ENCODE measurements around the gene SNX19. TPM values are rescaled to one million over a fixed set of nuclear protein-coding genes. Genes with fewer than 3 reads are reported as not detected.
A peak's percentile ranks its signal among the peaks of the same experiment; 100 is the strongest.
"Not testable (repeated sequence)": the region's sequence is repeated elsewhere in the genome, so short reads cannot be mapped to it uniquely, and the experiment has no call there.

The SNX19 gene
- total and polyA plus RNA-seq, 4 donors = 17.5 to 71.9 (median 40.5) TPM

DNA sequence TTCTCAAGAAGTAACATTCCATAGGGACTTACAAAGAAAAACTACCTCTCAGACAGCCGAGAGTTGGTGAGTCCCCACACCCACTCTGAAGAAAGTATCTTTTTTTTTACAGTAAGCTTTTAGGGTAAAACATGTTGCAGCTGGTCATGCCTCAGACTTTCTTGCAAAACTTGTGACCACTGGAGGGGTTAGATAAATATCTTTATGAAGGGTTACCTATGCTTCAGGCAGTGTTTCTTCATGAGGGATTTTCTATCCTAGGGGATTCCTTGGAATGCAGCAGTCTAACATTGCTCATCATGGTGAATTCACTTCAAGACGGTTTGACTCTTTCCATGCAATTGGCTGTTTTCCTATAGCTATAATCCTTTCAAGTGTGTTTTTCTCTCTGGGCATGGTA lies 20.8 kb upstream of the SNX19 start:
- Histone ChIP-seq H3K27me3 (ENCODE audit: control insufficient read depth in 1 of 2, insufficient read depth in 2 of 2, low read length in 1 of 2) (no peaks in the 10 kb centered on the region), H3K4me1 (ENCODE audit: control insufficient read depth in 1 of 2, insufficient read depth in 2 of 2, low read length in 2 of 2) (no peaks in the 10 kb centered on the region), H3K36me3 (ENCODE audit: control insufficient read depth in 1 of 2, insufficient read depth in 2 of 2, low read length in 1 of 2) (no peaks in the 10 kb centered on the region), H3K27ac (ENCODE audit: low read depth in 1 of 2, low read length in 2 of 2) (no peak overlapping the region), H3K4me3 (ENCODE audit: low read length in 2 of 2) (no peak overlapping the region), H3K9me3 (ENCODE audit: control insufficient read depth, low read length) (no peaks in the 10 kb centered on the region)
- DNase-seq (no peak), ATAC-seq (ENCODE audit: low FRiP score) (no peak)
- WGBS, 2 donors = 43 to 51% methylated on average over 2 of the region's 2 CpGs
- intact Hi-C loops (cut with DNase I) = no loop called here

- no peak for ATAC-seq (ENCODE audit: low FRiP score)
- 95% methylated on average over 5 of the region's 5 CpGs for WGBS, 2 donors
- intact Hi-C loops (cut with DNase I) = no loop called here
Measured at GRCh38 chr11:130932086-130932712, 15.9 kb upstream of the SNX19 start.

GRCh38 chr11:130924750-130925149 lies 8.5 kb upstream of the SNX19 start:
- Histone ChIP-seq H3K27me3 (ENCODE audit: control insufficient read depth in 1 of 2, insufficient read depth in 2 of 2, low read length in 1 of 2) (no peaks in the 10 kb centered on the region), H3K27ac (ENCODE audit: low read depth in 1 of 2, low read length in 2 of 2) (no peak overlapping the region), H3K4me3 (ENCODE audit: low read length in 2 of 2) (no peak overlapping the region), H3K36me3 (ENCODE audit: control insufficient read depth in 1 of 2, insufficient read depth in 2 of 2, low read length in 1 of 2) (no peaks in the 10 kb centered on the region), H3K9me3 (ENCODE audit: control insufficient read depth, low read length) (peaks cover 1% of the 10 kb centered on the region), H3K4me1 (ENCODE audit: control insufficient read depth in 1 of 2, insufficient read depth in 2 of 2, low read length in 2 of 2) (no peaks in the 10 kb centered on the region)
- ATAC-seq (ENCODE audit: low FRiP score) = no peak
- 60 to 61% methylated on average over 3 of the region's 3 CpGs for WGBS, 2 donors
- DNase-seq = no peak
- intact Hi-C loops (cut with DNase I) = loop anchor here in 1 of 2 donors (5.0 kb wide), 2 partner anchors 53 to 753 kb away; no protein-coding TSS in a partner anchor

More at GRCh38 chr11:130932086-130932712, 15.9 kb upstream of the SNX19 start:
- no peak for DNase-seq
- Histone ChIP-seq H3K36me3 (ENCODE audit: control insufficient read depth in 1 of 2, insufficient read depth in 2 of 2, low read length in 1 of 2) (no peaks in the 10 kb centered on the region), H3K4me3 (ENCODE audit: low read length in 2 of 2) (no peak overlapping the region), H3K9me3 (ENCODE audit: control insufficient read depth, low read length) (peaks cover 1% of the 10 kb centered on the region), H3K27me3 (ENCODE audit: control insufficient read depth in 1 of 2, insufficient read depth in 2 of 2, low read length in 1 of 2) (no peaks in the 10 kb centered on the region), H3K4me1 (ENCODE audit: control insufficient read depth in 1 of 2, insufficient read depth in 2 of 2, low read length in 2 of 2) (no peaks in the 10 kb centered on the region), H3K27ac (ENCODE audit: low read depth in 1 of 2, low read length in 2 of 2) (no peak overlapping the region)

GRCh38 chr11:130920612-130921011 lies 4.3 kb upstream of the SNX19 start:
- not testable (repeated sequence) for H3K4me1 ChIP-seq (ENCODE audit: control insufficient read depth in 1 of 2, insufficient read depth in 2 of 2, low read length in 2 of 2); H3K9me3 ChIP-seq (ENCODE audit: control insufficient read depth, low read length); H3K36me3 ChIP-seq (ENCODE audit: control insufficient read depth in 1 of 2, insufficient read depth in 2 of 2, low read length in 1 of 2); H3K27me3 ChIP-seq (ENCODE audit: control insufficient read depth in 1 of 2, insufficient read depth in 2 of 2, low read length in 1 of 2); H3K27ac ChIP-seq (ENCODE audit: low read depth in 1 of 2, low read length in 2 of 2); ATAC-seq (ENCODE audit: low FRiP score); H3K4me3 ChIP-seq (ENCODE audit: low read length in 2 of 2); DNase-seq
- intact Hi-C loops (cut with DNase I) = loop anchor here in 1 of 2 donors (5.0 kb wide), 2 partner anchors 57 to 757 kb away; no protein-coding TSS in a partner anchor
- 77 to 81% methylated on average over 5 of the region's 5 CpGs for WGBS, 2 donors

DNA sequence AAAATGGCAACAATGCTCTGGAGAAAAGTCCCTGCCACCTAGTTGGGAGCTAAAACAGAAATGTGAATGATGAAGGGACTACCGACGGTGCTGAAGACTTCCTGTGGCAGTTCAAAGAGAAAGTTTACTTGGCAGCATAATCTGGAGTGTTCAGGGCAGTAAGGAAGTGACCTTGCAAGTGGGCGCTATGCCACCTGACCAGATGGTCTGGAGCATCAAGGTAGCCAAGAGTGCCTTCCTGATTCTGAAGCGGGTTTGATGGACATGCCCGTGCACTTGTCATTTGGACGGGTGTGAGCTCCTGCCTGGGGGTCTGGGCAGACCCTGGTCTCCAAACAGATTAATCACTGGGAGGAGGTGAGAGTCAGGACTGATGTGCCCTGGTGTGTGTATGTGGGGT lies 1.8 kb upstream of the SNX19 start:
- ATAC-seq (ENCODE audit: low FRiP score) (no peak), DNase-seq (no peak)
- 86 to 87% methylated on average over 6 of the region's 6 CpGs for WGBS, 2 donors
- H3K9me3 ChIP-seq (ENCODE audit: control insufficient read depth, low read length) = no peaks in the 10 kb centered on the region
- intact Hi-C loops (cut with DNase I) = loop anchor here in 1 of 2 donors (5.0 kb wide), 1 partner anchor 491 kb away; the partner anchor contains the start of gene ADAMTS8
- no peaks in the 10 kb centered on the region for H3K27me3 ChIP-seq (ENCODE audit: control insufficient read depth in 1 of 2, insufficient read depth in 2 of 2, low read length in 1 of 2)
- no peak overlapping the region for H3K27ac ChIP-seq (ENCODE audit: low read depth in 1 of 2, low read length in 2 of 2)
- peaks cover 0 to 3% of the 10 kb centered on the region in 2 donors for H3K36me3 ChIP-seq (ENCODE audit: control insufficient read depth in 1 of 2, insufficient read depth in 2 of 2, low read length in 1 of 2)
- no peak overlapping the region for H3K4me3 ChIP-seq (ENCODE audit: low read length in 2 of 2)
- no peaks in the 10 kb centered on the region for H3K4me1 ChIP-seq (ENCODE audit: control insufficient read depth in 1 of 2, insufficient read depth in 2 of 2, low read length in 2 of 2)

DNA sequence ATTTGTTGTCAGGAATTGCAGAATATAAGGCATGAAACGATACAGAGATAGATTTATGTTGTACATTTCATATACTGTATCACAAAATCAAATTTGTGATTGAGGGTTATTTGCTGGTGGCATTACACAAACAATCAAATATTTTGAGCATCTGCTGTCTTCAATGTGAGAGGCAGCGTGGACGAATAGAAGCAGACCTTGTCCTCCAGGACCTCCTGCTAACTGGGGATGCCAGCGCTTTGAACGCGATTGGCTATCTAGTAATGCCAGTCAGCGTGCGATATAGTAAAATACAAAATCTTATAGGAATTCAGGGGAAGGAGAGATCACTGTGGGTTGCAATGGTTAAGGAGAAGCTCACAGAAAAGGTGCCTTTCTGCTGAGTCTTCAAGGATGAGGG lies 631 bp upstream of the SNX19 start:
- H3K27ac ChIP-seq (ENCODE audit: low read depth in 1 of 2, low read length in 2 of 2) = peak overlapping the region in 1 of 2 donors; percentile 17

DNA sequence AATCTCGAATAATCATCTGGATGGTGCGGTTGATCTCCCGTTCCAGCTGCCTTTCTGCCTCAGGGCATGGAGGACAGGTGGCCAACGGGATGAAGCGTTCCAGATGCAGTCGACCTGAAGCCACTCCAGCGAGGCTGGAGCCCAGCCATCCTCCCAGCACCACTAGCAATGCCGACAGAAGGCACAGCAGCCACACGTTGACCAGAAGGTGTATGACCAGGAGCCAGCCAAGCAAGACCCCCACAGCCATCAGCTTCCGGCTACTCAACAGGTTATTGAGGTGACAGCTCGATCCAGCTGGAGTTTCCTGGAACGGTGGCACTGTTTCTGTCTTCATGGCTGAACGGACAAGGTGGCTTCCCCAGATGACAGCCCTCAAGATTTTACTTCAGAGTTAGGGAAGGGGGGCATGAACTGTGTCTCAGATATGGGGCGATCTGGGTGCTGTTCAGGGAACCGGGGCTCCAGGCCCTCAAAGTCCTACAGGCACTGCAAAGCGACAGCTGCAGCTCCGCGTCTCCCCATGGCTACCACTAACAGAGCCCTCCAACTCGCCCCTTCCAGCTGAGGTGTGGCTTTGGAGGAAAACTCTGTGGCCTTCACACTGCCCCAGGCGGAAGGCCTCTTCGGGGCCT lies 559 bp downstream of the SNX19 start:
- intact Hi-C loops (cut with DNase I) = loop anchor here in 1 of 2 donors (5.0 kb wide), 1 partner anchor 488 kb away; the partner anchor contains the start of gene ADAMTS8
- Histone ChIP-seq H3K36me3 (ENCODE audit: control insufficient read depth in 1 of 2, insufficient read depth in 2 of 2, low read length in 1 of 2) (peaks cover 0 to 6% of the 10 kb centered on the region in 2 donors), H3K27ac (ENCODE audit: low read depth in 1 of 2, low read length in 2 of 2) (peak overlapping the region; percentile 6 to 83), H3K4me3 (ENCODE audit: low read length in 2 of 2) (peak overlapping the region; percentile 45 to 51), H3K9me3 (ENCODE audit: control insufficient read depth, low read length) (no peaks in the 10 kb centered on the region), H3K27me3 (ENCODE audit: control insufficient read depth in 1 of 2, insufficient read depth in 2 of 2, low read length in 1 of 2) (no peaks in the 10 kb centered on the region), H3K4me1 (ENCODE audit: control insufficient read depth in 1 of 2, insufficient read depth in 2 of 2, low read length in 2 of 2) (no peaks in the 10 kb centered on the region)
- no peak for DNase-seq
- 38 to 39% methylated on average over 21 of the region's 21 CpGs for WGBS, 2 donors
- no peak for ATAC-seq (ENCODE audit: low FRiP score)

More for the DNA sequence above, 631 bp upstream of the SNX19 start:
- Histone ChIP-seq H3K9me3 (ENCODE audit: control insufficient read depth, low read length) (no peaks in the 10 kb centered on the region), H3K36me3 (ENCODE audit: control insufficient read depth in 1 of 2, insufficient read depth in 2 of 2, low read length in 1 of 2) (peaks cover 0 to 3% of the 10 kb centered on the region in 2 donors), H3K4me1 (ENCODE audit: control insufficient read depth in 1 of 2, insufficient read depth in 2 of 2, low read length in 2 of 2) (no peaks in the 10 kb centered on the region), H3K27me3 (ENCODE audit: control insufficient read depth in 1 of 2, insufficient read depth in 2 of 2, low read length in 1 of 2) (no peaks in the 10 kb centered on the region), H3K4me3 (ENCODE audit: low read length in 2 of 2) (peak overlapping the region in 1 of 2 donors; percentile 21)
- DNase-seq (no peak), ATAC-seq (ENCODE audit: low FRiP score) (no peak)
- 62% methylated on average over 8 of the region's 8 CpGs for WGBS, 2 donors
- intact Hi-C loops (cut with DNase I) = loop anchor here in 1 of 2 donors (5.0 kb wide), 1 partner anchor 490 kb away; the partner anchor contains the start of gene ADAMTS8

- intact Hi-C loops (cut with DNase I) = no loop called here
- H3K4me1 ChIP-seq (ENCODE audit: control insufficient read depth in 1 of 2, insufficient read depth in 2 of 2, low read length in 2 of 2) = no peaks in the 10 kb centered on the region
- WGBS, 2 donors = 82 to 83% methylated on average over 2 of the region's 2 CpGs
Measured at GRCh38 chr11:130913268-130913667, 3.0 kb downstream of the SNX19 start.

More at GRCh38 chr11:130913268-130913667, 3.0 kb downstream of the SNX19 start:
- H3K36me3 ChIP-seq (ENCODE audit: control insufficient read depth in 1 of 2, insufficient read depth in 2 of 2, low read length in 1 of 2) = peaks cover 0 to 10% of the 10 kb centered on the region in 2 donors
- no peaks in the 10 kb centered on the region for H3K9me3 ChIP-seq (ENCODE audit: control insufficient read depth, low read length)
- ATAC-seq (ENCODE audit: low FRiP score) (no peak), DNase-seq (no peak)
- no peak overlapping the region for H3K4me3 ChIP-seq (ENCODE audit: low read length in 2 of 2)
- no peaks in the 10 kb centered on the region for H3K27me3 ChIP-seq (ENCODE audit: control insufficient read depth in 1 of 2, insufficient read depth in 2 of 2, low read length in 1 of 2)
- no peak overlapping the region for H3K27ac ChIP-seq (ENCODE audit: low read depth in 1 of 2, low read length in 2 of 2)

All from aorta (tissue), 5 donors.